CD4-positive, alpha-beta T cell treated with Interleukin-4 for 1 hour (primary cell): ENCODE results near the gene PFDN2.
"Not testable (repeated sequence)": the region's sequence is repeated elsewhere in the genome, so short reads cannot be mapped to it uniquely, and the experiment has no call there.

ENCODE experiments used
- DNase-seq, 2 donors: peaks; one replicate each; pipeline ENCODE4 v3.0.0-alpha.2; 2020 to 2022

PFDN2 gene

DNA sequence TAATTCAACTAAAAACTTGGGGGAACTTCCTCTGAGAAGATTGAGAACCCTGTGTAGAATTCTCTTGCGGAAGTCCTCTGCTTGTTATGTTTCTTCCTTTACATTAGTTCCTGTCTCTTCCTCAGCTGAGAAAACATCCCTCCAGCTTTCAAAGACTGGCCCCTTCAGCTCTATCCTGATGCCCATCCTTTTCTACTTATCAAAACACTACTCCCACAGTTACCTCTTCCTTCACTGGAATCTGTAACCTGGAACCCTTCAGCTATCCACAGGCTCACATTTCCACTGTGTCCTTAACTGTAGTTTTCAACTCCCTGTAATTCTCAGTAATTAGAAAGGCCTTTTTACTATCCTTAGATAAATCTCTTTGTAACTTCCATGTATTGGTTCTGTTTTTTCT, 20.6 kb upstream of the PFDN2 start:
- no peak for DNase-seq

- no peak for DNase-seq
Observed at GRCh38 chr1:161137881-161138280, 20.0 kb upstream of the PFDN2 start.

- DNase-seq: no peak
Observed at GRCh38 chr1:161133220-161133740, 15.4 kb upstream of the PFDN2 start.

DNA sequence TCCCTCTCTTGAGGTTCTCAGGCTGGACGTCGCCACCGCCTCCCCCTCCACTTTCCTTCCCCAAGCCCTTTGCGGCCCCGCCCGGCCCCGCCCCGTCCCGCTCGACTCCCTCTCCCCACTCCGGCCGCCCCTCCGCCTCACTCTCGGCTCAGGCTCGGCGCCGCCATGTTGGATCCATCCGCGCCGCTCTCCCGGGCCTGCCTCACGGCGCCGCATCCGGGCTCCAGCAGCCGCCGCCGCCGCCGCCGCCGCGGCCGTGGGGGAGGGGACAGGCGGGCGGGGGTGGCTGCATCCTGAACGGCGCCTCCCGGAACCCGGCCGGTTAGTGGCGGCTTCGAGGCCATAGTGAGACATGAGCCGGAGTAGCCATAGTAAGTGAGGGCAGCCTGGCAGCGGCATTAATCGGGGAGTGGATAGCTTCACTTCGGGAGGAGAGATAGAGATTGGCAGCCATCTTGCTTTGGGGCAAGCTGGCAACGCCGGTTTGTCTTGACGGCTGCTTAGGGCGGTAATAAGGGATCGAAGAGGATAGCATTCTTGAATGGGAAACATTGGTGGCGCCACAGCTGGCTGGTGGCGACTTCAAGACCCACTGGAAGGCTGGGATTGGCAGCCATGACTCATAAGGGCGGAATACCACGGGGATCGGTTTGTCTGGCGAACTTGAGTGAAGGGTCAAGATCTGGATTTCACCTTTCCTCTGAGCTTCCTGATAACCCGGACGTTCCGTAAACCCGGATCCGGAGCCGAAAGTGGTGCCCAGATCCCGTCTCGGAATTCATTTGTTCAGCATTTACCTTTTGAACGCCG, 14.8 kb upstream of the PFDN2 start, which contains the start of gene DEDD:
DEDD (minus strand) TSS at position 258 of the 810 bp plus-strand sequence. CDS start 8,205 bp downstream, outside the sequence.
- peak; percentile 96 to 97 for DNase-seq

DNA sequence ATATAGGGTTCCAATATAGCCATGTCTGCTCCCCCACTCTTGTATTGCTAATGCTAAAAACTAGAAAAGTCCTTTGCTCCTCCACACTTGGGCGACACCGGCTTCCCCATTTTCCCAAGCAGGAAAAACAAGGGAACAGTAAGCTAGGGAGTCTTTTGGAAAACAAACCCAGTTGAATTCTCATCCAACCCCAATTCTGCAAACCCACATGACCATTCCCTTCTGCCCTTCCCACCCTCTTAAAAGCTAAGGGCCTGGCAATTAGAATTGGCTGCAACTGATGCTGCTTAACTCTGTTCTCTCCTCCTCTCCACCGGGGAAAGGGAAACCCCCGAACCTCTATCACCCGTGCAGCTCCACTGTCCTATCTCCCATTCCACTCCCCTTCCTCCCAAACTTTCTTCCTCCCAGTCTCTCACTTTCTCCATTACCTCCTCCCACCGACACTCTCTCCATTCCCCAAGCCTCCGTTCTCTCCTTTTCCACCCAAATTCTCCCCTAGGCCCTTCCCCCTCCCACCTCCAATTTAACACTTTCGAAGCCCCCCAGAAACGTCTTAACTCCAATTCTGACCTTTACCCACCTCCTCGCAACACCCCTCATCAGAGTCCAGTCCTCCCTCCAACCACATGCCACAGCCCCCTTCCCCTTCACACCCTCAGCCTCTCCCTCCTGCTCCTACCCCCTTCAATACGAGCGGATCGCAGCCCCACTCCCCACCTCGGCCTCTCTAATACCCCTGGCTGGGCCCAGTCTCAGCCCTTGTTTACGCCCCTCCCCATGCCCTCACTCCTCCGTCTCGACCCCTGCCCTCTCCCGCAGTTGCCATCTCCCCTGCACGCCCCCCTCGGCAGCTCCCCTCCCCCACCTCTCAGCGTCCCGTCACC, 13.9 kb upstream of the PFDN2 start:
- peak in 1 of 2 donors; percentile 32 for DNase-seq

DNA sequence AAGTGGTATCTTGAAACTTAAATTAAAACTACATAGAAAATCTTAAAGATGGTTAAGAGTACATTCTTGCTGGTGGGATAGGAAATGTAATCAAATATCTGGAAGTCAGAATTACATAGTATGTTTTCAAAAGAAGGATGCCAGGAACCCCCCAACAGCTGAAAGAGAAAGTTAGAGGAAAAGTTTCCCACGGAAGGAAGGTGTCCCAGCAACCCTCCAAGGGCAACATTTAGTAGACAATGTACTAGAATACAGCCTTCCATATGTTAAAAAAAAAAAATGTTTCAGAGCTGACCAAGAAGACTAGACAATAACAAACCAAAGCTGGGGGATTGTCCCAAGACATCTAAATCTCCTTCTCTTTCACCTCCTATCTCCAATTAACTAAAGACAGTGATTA, 12.4 kb upstream of the PFDN2 start:
- DNase-seq: no peak

DNA sequence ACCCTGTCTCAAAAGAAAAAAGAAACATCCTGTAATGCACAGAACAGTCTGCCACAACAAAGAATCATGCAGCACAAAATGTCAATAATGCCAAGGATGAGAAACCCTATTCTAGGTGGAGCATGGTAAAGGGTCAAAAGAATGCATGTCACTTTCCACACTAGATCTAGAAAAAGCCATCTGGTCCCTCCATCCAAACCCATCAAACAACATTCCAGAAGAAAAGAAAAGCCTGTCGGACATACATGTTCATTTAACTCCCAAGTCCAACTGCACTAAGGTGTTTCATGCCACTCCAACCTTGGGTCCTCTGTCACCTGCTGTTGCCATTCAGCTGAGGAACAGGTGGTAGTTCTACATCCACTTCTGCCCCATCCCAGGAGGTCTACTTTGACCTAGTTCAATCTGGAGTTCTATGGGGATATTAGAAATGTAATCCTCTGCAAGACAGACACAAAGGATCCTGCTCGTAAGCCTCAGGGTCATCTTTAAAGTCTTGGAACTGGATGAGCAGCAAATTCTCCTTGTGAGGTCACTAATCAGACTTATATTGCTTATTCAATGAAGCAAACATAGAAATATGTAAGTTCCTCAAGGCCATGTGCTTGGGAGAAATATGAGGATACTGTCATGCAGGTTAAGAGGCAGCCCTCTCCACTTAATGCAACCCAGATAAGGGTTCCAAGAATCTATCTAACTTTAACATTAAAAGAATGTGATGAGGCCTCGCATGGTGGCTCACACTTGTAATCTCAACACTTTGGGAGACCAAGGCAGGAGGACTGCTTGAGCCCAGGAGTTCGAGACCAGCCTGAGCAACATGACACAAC, 11.0 kb upstream of the PFDN2 start:
- DNase-seq: no peak

- no peak for DNase-seq
Observed at GRCh38 chr1:161127649-161128048, 9.8 kb upstream of the PFDN2 start.

- DNase-seq: no peak
Observed at GRCh38 chr1:161122967-161123366, 5.1 kb upstream of the PFDN2 start.

- DNase-seq: peak in 1 of 2 donors; percentile 21
Observed at GRCh38 chr1:161121834-161122233, 4.0 kb upstream of the PFDN2 start.

GRCh38 chr1:161121042-161121650, 3.3 kb upstream of the PFDN2 start:
- DNase-seq: no peak

DNA sequence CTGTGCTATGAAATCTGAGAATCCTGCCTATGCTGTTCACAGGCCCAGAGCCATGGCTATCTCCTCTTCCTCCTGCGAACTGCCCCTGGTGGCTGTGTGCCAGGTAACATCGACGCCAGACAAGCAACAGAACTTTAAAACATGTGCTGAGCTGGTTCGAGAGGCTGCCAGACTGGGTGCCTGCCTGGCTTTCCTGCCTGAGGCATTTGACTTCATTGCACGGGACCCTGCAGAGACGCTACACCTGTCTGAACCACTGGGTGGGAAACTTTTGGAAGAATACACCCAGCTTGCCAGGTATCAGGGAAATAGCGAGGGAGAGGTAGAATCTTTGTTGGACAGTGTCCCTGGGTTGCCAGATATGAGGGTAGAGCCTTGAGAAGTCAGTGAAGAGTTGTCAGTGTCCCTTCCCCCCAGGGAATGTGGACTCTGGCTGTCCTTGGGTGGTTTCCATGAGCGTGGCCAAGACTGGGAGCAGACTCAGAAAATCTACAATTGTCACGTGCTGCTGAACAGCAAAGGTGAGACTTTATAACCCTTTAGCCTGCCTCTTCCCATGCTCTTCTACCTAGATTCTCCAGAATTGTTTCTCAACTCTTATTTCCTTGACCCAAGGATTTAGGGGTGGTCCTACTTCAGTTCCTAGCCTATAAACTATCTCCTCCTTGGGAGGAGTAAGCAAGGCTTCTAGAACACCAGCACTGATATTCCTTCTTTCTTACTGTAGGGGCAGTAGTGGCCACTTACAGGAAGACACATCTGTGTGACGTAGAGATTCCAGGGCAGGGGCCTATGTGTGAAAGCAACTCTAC, 1.5 kb upstream of the PFDN2 start:
- peak; percentile 75 to 83 for DNase-seq

DNA sequence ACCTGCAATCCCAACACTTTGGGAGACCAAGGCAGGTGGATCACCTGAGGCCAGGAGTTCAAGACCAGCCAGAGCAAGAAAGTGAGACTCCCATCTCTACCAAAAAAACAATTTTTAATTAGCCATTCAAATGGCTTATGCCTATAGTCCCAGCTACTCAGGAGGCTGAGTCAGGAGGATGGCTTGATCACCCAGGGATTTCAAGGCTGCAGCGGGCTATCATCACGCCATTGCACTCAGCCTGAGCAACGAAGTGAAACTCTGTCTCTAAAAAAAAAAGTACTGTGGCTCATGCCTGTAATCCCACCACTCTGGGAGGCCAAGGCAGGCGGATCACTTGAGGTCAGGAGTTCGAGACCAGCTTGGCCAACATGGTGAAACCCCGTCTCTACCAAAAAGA, 1.9 kb downstream of the PFDN2 start:
- DNase-seq: not testable (repeated sequence)

DNA sequence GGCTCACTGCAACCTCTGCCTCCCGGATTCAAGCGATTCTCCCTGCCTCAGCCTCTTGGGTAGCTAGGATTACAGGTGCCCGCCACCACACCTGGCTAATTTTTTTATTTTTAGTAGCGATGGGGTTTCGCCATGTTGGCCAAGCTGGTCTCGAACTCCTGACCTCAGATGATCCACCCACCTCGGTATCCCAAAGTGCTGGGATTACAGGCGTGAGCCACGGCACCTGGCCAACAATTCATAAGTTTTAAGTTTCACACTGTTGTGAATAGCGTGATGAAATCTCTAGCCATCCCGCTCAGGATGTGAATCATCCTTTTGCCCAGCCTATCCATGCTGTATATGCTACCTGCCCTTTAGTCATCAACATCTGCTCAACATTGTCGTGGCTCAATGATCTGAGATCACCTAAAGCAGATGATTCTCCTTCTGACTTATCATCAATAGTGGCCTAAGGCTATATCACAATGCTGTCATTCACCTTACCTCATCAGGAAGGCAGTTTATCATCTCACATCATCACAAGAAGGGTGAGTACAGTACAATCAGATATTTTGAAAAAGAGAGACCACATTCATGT, 2.6 kb downstream of the PFDN2 start:
- no peak for DNase-seq

GRCh38 chr1:161114556-161114955, 3.3 kb downstream of the PFDN2 start:
- DNase-seq: no peak

- DNase-seq: no peak
Observed at GRCh38 chr1:161113915-161114314, 3.9 kb downstream of the PFDN2 start.

DNA sequence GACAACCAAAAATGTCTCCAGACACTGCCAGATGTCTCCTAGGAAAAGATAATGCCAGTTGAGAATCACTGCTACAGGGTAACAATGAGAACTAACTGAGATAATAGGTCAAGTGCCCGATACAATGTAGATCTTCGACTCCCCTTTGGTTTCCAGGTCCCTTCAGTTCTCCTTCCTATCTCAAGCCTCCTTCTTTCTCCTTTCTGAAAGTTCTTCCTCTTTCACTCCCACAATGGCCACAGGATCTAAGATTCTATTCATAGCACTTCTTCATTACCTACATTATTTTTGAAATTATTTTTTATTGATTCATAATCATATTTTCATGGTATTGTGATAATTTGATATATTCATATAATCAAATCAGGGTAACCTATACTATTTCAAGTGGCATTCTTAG, 6.3 kb downstream of the PFDN2 start:
- no peak for DNase-seq

DNA sequence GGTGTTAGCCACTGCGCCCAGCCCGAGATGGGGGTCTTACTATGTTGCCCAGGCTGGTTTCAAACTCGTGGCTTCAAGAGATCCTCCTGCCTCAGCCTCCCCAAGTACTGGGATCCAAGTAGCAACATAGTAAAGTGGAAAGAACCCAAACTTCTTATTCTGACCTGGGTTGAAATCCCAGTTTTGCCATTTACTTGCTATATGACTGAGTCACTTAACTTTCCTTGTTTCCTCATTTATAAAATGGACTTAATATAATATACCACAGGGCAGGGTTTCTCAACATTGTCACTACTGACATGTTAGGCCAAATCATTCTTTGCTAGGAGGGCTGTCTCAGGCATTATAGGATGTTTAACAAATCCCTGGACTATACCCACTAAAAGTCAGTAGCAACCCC, 6.7 kb downstream of the PFDN2 start:
- DNase-seq: no peak

DNA sequence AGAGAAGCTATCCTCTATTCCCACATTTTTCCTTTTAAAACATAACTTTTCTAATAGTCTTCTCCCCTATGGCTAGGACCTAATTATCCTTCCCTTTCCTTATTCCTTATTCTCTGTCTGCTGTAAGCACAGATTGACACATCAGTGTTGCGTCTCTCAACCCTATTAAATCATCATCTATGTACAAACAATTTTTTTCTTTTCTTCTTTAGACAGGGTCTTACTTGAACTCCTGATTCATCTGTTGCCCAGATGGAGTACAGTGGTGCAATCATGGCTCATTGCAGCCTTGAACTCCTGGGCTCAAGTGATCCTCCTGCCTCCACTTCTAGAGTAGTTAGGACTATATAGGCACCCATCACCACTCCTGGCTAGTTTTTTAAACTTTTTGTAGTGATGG, 11.4 kb downstream of the PFDN2 start:
- DNase-seq: no peak

- no peak for DNase-seq
Observed at GRCh38 chr1:161100556-161100955, 17.3 kb downstream of the PFDN2 start.
